GM18517 (cell line): ENCODE results near the gene CLIP1.
"Not testable (repeated sequence)": the region's sequence is repeated elsewhere in the genome, so short reads cannot be mapped to it uniquely, and the experiment has no call there.

ENCODE experiments used
- ATAC-seq: cut with Tn5 transposase; IDR thresholded peaks from one replicate; pipeline ENCODE4 v1.9.1; 2021; ENCODE audit warnings: mild to moderate bottlenecking, moderate library complexity; ENCODE audit not compliant: unreplicated experiment

The CLIP1 gene

DNA sequence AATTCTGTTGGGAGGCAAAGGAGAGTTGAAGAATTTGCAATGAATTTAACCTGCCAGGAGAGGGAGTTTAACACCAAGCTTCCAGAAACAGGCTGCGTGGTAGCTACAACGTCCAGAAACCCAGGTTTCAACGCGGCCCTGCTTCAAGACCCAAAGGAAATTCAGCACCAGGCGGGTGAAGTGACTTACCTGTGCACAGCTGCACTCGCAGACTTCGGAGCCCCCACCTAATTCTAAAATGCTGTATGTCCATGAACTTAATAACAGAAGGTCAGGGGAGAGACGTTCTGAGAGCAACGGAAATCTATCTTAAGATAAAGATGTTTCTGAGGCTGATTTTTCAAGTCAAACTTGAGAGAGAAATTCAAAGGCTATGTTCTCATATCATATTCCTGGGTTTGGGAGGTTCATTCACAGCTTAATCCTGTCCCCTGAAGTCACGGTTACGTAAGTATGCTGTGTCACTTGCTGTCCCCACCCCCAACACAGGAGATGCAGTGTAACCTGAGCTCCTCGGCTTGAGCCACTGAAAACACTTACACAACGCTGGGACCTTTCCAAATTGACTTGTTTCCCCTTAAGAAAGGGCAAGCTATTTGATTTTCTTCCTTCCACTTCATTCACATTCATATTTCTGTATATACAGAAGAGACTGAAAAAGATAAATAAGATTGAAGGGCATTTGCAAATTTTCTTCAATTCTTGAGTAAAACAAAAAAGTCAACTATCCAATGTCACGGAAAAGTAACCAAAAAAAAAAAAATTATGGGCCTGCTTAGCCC lies 22.7 kb downstream of the CLIP1 start:
- ATAC-seq = no peak

DNA sequence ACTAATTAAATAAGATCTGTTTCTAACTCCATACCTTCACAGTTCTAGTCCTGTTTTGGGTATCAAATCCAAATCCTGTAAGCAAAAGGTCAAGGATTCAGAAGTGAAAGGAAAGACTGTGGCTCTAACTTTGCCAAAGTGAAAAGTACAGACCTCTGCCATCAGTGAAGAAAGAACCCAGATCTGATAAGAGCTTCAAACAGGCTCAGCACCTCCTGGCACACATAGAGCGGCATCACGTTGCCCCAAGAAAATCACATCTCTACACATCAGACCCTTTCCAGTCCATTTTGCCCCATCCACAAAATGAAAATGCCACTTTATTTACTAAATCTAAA lies 23.2 kb downstream of the CLIP1 start:
- no peak for ATAC-seq

DNA sequence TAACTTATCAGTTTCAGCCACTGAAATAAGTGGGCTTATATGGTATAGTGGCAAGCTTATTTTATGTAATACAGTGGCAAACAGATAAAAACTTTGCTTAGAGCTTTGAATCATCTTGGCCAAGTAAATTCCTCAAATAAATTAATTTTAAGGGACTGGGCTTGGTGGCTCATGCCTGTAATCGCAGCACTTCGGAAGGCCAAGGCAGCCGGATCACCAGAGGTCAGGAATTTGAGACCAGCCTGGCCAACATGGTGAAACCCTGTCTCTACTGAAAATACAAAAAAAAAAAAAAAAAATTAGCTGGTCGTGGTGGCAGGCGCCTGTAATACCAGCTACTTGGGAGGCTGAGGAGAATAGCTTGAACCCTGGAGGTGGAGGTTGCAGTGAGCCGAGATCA lies 24.5 kb downstream of the CLIP1 start:
- ATAC-seq = not testable (repeated sequence)

DNA sequence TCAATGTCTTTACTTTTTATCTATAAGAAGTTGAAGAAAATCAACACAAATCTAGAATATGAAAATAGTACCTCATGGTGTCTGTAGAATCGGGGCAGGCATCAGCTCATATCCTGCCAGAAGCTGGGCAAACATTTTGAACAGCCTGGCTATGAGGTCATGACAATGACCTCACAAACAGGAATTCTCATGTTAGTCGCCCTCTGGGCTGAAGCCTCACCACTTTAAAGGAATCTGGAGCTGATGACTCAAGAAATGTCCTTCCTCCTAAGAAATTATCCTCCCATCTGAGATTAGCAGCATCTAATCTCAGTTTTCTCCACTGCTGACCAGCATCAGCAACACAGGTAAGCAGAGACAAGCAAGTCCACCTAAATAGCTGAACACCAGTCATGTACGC lies 27.1 kb downstream of the CLIP1 start:
- ATAC-seq = no peak

DNA sequence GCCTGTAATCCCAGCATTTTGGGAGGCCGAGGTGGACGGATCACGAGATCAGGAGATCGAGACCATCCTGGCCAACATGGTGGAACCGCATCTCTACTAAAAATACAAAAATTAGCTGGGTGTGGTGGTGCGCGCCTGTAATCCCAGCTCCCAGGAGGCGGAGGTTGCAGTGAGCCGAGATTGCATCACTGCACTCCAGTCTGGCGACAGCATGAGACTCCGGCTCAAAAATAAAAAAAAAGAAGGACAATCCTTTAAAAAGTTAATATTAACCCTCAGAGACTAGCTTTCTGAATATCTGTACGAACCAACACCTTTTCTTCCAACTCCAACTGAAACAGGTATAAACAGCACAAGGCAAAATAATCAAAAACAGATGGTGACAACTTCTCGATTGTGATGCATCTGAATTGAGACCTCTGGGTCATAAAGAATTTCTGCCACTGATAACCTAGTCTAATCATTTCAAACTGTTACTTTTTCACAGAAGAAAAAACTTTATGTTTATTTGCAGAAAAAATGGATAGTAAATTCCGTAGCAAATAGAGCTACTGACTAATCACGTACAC lies 27.8 kb downstream of the CLIP1 start:
- no peak for ATAC-seq

DNA sequence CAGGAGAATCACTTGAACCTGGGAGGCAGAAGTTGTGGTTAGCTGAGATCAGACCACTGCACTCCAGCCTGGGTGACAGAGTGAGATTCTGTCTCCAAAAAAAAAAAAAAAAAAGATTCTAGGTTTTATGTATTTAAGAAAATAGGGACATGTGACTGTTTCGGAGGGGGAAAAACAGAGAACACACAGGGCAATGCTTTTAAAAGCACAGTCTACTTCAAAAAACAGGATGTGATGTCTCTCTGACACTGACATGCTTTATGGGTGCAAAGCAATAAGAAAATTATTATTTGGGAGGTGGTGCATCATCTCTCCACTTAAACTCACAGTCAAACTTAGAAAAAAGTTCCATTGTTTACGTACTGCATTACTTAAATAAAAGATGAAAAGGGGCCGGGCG lies 28.7 kb downstream of the CLIP1 start:
- no peak for ATAC-seq

DNA sequence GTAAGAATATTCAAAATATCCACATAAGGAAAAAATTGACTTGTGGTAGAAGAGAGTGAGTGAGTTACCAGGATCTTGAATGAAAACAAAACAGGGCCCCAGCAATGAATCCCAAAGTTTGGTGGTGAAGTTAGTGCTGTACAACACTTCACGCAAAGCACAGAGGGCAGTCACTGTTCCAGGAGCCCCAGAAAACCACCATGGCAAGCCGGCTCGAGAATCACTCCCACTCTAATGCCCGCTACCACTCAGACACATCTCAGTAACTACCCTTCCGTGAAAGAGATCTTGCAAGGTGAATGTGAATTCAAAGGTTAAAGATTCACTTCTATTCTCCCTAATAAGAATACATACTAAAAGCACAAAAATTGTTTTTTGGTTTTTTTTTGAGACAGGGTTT lies 30.1 kb downstream of the CLIP1 start:
- no peak for ATAC-seq

DNA sequence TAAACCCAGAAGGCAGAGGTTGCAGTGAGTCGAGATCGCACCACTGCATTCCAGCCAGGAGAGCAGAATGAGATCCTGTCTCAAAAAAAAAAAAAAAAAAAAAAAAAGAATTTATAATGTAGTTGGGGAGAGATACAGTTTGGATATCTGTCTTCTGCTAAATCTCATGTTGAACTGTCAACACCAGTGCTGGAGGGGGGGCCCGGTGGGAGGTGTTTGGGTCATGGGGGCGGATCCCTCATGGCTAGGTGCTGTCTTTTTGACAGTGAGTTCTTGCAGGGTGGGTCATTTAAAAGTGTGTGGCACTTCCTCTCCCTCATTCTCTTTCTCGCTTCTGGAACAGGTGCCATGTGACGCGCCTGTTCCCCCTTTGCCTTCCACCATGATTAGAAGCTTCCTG lies 32.8 kb downstream of the CLIP1 start:
- no peak for ATAC-seq

DNA sequence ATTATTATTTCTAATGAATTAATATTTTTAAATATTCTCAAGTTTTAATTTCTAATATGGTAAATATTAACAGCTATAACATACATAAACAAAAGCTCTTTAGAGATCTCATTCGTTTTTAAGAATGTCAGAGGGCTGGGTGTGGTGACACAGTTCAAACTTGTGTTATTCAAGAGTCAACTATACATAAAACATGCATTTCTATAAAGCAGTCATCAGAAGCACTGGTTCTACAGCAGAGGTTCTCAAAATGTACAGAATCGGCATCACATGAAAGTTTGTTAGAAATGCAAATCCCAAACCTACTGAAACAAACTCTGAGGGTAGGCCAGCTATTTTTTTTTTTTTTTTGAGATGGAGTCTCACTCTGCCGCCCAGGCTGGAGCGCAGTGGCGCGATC lies 34.6 kb downstream of the CLIP1 start:
- ATAC-seq = no peak

DNA sequence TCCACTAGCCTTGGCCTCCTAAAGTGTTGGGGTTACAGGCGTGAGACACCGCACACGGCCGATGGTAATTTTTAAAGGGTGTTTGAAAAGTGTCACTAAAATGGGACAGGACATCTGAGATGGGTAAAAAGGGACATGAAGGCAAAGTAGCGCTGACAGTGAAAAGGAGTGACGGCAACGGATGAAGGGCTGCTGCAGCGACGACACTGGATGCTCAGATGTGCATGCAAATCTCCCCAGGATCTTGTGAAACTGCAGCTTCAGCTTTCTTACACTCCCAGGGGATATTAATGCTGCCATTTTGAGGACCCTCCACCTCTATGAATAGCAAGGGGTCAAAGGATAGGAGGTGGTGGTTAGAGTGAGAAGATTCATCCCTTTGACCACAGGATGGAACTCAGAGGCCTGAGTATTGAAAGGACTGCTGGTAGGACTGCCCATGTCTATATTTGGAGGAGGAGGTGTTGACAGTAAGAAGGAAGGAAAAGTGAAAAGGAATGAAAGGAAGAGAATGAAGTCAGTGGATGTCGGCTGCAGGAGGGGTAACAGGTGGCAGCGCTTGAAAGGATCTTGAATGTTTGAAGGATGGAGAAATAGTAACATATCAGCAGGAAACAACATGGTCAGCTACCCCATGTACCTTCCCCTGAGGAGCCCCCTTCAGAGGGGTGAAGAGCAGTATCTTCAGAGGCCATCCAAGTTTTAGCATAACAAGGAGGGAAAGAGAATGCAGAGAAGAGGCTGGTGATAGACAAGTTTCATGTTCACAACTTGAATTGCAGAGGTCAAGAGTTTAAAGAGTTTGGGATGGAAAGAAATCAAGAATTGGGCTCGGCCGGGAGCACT lies 37.1 kb downstream of the CLIP1 start:
- ATAC-seq = no peak

DNA sequence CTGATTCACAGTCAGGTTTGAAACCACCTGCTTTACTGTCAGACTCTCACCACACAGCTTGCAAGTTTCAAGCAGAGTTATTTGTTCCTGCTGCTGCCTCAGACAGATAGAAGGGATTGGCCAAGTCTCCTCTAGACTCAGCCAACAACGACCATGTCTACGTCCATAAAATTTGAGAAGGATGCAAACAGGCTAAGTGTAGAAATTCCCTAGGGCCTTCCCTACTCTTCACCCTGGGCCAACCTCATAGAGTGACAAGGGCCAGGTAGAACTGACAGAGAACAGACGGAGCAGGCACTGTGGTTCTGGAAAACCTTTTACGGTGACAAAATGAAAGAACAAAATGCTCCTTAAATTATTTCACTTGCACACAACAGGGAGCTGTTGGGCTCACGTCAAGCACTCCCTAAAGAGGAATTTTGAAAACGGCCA lies 39.5 kb downstream of the CLIP1 start:
- ATAC-seq = no peak

DNA sequence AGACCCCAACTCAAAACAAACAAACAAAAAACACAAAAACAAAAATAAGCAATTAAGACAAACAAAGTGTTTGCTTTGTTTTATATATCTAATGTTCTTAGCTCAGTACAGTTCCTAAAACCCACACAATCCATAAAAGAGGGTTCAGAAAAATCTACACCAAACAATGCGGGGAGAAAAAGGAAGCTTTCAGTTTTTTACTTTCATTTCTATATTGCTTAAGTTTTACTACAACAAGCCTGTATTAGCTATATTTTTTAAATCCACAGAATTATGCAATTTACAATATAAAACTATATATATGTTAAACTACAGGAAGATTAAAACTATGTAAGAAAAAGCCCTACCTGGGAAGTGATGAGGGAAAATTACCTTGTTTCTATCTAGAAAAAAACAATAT lies 41.4 kb downstream of the CLIP1 start:
- ATAC-seq = no peak

DNA sequence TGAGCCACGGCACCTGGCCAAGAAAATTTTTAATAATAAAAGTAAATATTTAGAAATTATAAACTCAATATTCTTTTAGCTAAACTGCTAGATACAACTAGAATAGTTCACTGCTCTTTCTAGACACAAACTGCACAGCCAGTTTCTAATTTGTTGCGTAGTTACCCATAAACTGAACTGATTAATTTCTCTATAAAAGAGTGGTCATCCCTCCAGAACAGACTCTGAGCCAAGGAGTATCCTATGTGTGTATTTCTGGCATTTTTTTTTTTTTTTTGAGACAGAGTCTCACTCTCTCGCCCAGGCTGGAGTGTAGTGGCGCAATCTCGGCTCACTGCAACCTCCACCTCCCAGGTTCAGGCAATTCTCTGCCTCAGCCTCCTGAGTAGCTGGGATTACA lies 45.7 kb downstream of the CLIP1 start:
- not testable (repeated sequence) for ATAC-seq

DNA sequence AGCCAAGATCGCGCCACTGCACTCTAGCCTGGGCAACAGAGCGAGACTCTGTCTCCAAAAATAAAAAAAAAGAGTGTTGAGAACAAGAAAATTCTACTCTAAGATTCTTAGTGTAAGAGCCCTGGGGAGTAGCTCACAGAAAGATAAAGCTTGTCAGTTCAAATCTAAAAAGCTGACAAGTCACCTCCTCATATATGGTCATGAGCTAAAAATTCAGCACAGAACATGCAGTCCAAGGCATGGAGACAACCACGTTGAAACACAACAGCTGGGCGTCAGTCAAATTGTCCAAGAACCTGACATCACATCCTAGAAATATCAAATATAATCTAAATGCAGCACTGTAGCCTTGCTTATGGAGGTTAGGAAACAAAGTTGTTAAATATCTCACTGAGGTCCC lies 47.8 kb downstream of the CLIP1 start:
- ATAC-seq = no peak

DNA sequence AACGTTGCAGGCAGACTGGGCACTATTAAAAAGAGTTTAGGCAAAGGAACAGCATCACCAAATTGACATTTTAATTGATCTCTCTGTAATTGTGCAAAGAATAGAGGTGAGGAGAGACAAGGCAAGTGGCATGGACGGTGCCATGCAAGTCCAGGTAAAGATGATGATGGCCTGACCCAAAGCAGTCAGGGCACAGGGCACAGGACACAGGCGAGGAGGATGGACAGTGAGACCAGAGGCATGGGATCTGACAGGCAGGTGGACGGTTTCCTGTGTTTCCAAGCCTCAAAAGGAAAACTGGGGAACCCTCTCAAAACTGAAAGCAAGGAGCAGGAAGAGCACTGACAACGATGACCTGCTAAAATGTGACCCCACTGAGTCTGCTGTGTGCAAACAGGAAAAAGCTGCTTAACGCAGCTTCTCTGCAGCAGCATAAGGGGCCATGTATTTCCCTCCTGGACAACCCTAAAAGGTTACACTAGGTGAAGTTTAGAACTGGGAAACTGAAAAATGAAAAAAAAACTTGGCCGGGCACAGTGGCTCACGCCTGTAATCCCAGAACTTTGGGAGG lies 50.9 kb downstream of the CLIP1 start:
- ATAC-seq = no peak

DNA sequence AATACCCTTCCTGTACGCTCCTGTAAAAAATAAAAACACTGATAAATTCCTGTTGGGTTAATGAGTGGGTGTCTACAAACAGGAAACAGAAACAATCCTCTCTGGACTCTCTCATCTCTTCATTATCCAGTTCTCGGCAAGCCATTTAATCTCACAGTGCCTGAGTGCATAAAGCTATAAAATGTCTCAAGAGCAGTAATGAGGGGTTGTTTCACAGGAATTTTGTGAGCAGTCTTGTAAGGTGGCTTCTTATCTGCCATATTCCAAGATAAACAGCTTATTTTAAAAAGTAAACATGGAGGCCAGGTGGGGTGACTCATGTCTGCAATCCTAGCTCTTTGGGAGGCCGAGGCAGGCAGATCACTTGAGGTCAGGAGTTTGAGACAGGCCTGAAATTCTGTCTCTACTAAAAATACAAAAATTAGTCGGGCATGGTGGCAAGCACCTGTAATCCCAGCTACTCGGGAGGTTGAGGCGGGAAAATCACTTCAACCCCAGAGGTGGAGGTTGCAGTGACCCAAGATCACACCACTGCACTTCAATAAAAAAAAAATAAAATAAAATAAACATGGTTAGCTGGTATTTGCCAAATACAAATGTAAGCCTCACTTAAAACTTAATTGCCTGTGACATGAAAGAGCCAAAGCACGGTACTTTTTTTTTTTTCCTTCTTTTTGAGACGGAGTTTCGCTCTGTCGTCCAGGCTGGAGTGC lies 54.0 kb downstream of the CLIP1 start:
- ATAC-seq = no peak

DNA sequence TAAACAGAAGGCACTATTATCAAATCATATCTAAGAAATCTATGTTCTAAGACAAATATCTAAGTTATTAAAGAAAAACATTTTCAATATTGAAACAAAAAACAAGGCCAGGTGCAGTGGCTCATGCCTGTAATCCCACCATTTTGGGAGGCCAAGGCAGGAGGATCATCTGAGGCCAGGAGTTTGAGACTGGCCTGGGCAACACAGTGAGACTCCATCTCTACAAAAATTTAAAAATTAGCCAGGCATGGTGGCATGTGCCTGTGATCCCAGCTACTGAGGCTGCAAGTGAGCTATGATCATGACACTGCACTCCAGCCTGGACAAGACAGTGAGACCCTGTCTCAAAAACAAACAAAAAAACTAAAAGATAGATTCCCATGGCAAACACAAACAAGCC lies 54.8 kb downstream of the CLIP1 start:
- ATAC-seq = not testable (repeated sequence)

DNA sequence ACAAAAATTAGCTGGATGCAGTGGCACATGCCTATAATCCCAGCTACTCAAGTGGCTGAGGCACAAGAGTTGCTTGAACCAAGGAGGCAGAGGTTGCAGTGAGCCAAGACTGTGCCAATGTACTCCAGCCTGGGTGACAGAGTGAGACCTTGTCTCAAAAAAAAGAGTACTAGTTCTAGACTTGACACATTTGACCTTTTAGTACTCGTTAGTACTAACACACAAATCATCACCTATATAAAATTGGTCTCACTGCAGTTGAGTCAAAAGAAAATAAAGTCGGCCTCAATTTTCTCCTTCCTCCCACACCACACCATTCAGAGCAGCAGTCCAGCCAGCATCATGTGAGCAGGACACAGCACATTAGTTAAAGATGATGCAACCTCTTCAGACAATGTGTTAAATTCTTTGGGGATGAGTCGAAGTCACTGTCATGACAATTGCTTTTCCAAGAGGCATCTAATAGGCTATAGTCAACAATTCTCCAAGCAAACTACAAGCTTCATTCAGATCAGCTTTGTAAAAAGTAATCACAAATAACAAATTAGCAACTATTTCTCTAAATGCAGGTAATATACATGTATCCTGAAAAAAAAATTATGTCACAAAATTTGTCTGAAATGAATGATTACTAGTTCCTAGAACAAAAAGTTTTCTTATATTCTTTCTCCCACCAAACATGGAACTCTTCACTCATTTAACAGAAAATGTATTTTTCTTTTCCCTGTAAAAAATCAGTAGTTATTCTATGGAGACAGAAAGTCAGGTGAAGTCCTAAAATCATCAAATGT lies 55.6 kb downstream of the CLIP1 start:
- no peak for ATAC-seq

DNA sequence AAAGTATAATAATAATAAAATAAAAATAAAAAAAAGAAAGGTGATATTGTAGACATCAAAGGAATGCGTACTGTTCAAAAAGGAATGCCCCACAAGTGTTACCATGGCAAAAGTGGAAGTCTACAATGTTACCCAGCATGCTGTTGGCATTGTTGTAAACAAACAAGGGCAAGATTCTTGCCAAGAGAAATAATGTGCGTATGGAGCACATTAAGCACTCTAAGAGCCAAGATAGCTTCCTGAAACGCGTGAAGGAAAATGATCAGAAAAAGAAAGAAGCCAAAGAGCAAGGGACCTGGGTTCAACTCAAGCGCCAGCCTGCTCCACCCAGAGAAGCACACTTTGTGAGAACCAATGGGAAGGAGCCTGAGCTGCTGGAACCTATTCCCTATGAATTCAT lies 57.2 kb downstream of the CLIP1 start:
- ATAC-seq = not testable (repeated sequence)

DNA sequence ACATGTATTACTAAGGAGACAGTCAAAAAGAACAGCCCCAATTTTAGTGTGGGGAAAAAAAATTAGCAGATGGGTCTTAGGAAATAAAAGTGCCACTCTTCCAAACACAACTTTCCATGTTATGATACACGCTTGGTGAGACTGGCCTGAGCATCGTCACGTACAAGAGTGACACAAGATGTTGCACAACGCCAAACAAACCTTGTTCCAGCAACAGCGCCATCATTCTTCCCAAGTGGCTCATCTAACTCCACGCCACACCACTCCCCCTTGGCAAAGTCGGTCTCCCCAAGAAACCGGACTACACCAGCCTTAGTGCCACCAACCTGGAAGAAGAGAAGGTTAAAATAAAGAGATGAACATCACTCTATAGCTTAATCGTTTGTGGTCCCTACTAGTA lies 58.7 kb downstream of the CLIP1 start:
- ATAC-seq = no peak
